ENCODE data around the gene MYO7B.

MYO7B gene

GRCh38 chr2:127574656-127575055 lies 39.2 kb downstream of the MYO7B start:
- no peak for DNase-seq (ENCODE audit: low spot score)

GRCh38 chr2:127575185-127575765 lies 39.8 kb downstream of the MYO7B start:
- DNase-seq (ENCODE audit: low spot score) = no peak

- DNase-seq (ENCODE audit: low spot score) = no peak
Observed at GRCh38 chr2:127575941-127576432, 40.5 kb downstream of the MYO7B start.

GRCh38 chr2:127576433-127577207 lies 41.1 kb downstream of the MYO7B start:
- DNase-seq (ENCODE audit: low spot score) = peak; percentile 40

- DNase-seq (ENCODE audit: low spot score) = no peak
Observed at GRCh38 chr2:127577208-127577475, 41.7 kb downstream of the MYO7B start.

- no peak for DNase-seq (ENCODE audit: low spot score)
Observed at GRCh38 chr2:127577503-127577902, 42.0 kb downstream of the MYO7B start.

GRCh38 chr2:127577973-127578372 lies 42.5 kb downstream of the MYO7B start:
- no peak for DNase-seq (ENCODE audit: low spot score)

- DNase-seq (ENCODE audit: low spot score) = no peak
Observed at GRCh38 chr2:127578411-127578810, 42.9 kb downstream of the MYO7B start.

- DNase-seq (ENCODE audit: low spot score) = no peak
Observed at GRCh38 chr2:127579231-127579630, 43.7 kb downstream of the MYO7B start.

- no peak for DNase-seq (ENCODE audit: low spot score)
Observed at GRCh38 chr2:127580167-127581049, 44.9 kb downstream of the MYO7B start.

- no peak for DNase-seq (ENCODE audit: low spot score)
Observed at GRCh38 chr2:127581050-127581345, 45.5 kb downstream of the MYO7B start.

GRCh38 chr2:127581516-127582490 lies 46.3 kb downstream of the MYO7B start:
- no peak for DNase-seq (ENCODE audit: low spot score)

- DNase-seq (ENCODE audit: low spot score) = no peak
Observed at GRCh38 chr2:127582863-127583861, 47.7 kb downstream of the MYO7B start.

- no peak for DNase-seq (ENCODE audit: low spot score)
Observed at GRCh38 chr2:127584047-127584446, 48.6 kb downstream of the MYO7B start.

GRCh38 chr2:127584516-127585033 lies 49.1 kb downstream of the MYO7B start:
- DNase-seq (ENCODE audit: low spot score) = no peak

GRCh38 chr2:127585270-127585807 lies 49.9 kb downstream of the MYO7B start:
- DNase-seq (ENCODE audit: low spot score) = no peak

- no peak for DNase-seq (ENCODE audit: low spot score)
Observed at GRCh38 chr2:127586136-127586535, 50.7 kb downstream of the MYO7B start.

GRCh38 chr2:127586746-127587295 lies 51.3 kb downstream of the MYO7B start:
- DNase-seq (ENCODE audit: low spot score) = no peak

- no peak for DNase-seq (ENCODE audit: low spot score)
Observed at GRCh38 chr2:127588241-127588640, 52.8 kb downstream of the MYO7B start.

GRCh38 chr2:127589358-127589757 lies 53.9 kb downstream of the MYO7B start:
- no peak for DNase-seq (ENCODE audit: low spot score)
